ENCODE data around the gene TRIM39. TPM values are rescaled to one million over a fixed set of nuclear protein-coding genes. Genes with fewer than 3 reads are reported as not detected.
A peak's percentile ranks its signal among the peaks of the same experiment; 100 is the strongest.

The TRIM39 gene
- total and polyA plus RNA-seq, 9 of the 15 experiments (the other 6 are each of a cell fraction or from before 2014, with no cell fraction given): 5.6 to 17.7 (median 12.8) TPM

DNA sequence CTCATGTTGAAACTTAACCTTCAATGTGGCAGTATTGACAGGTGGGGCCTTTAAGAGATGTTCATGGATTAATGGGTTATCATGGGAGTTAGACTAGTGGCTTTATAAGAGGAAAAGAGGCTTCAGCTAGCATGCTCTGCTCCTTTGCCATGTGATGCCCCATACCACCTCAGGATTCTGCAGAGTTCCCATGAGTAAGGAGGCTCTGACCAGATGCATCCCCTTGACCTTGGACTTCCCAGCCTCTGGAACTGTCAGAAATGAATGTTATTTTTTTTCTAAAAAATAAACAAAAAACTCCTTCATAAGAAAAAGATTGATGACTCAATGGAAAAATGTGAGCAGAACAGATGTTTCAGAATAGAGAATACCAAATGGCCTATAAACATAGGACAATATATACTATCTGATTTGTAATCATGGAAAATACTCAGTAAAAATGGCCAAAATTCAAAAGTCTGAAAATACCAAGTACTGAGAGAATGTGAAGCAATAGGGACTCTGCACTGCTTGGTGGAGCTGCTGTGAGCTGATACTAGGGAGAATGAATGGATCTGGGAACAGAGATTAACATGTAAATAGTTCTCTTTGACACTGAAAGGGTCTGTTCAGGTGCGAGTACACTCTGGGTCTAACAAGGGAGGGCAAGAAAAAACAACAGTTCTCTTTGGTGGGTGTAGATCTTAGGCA, 7.4 kb upstream of the TRIM39 start:
- POLR2A ChIA-PET: no interaction called here

GRCh38 chr6:30321692-30322388, 4.9 kb upstream of the TRIM39 start:
- Histone ChIP-seq H3K9me1 (ENCODE audit: control insufficient read depth, insufficient read depth, low read length) (no peaks in the 10 kb centered on the region), H3K4me3 (no peak overlapping the region), H3K79me2 (ENCODE audit: control insufficient read depth, insufficient read depth, low read length) (peaks cover 98% of the 10 kb centered on the region), H3K27ac (ENCODE audit: extremely low read depth, low read depth, low read length) (no peak overlapping the region; the same call in 2 of the 3 replicates), H3K9me3 (replicated peaks; ENCODE audit: control insufficient read depth, insufficient read depth, low read depth, low read length) (no peaks in the 10 kb centered on the region), H3K9ac (ENCODE audit: insufficient read depth in 1 of 2, low read depth in 2 of 2, low read length in 2 of 2) (no peak overlapping the region), H3K4me2 (ENCODE audit: insufficient read depth, low read length) (0 out of 2 replicates have a peak overlapping the region, but pooled peaks have one; percentile 51), H3K27me3 (ENCODE audit: control insufficient read depth in 2 of 2, insufficient read depth in 2 of 2, low read length in 2 of 2) (no peaks in the 10 kb centered on the region), H4K20me1 (replicated peaks; ENCODE audit: control insufficient read depth, insufficient read depth, low read length) (peaks cover 9% of the 10 kb centered on the region), H3K36me3 (ENCODE audit: control insufficient read depth, insufficient read depth, low read length) (peaks cover 60% of the 10 kb centered on the region), H3K4me1 (replicated peaks in 1 of 2; ENCODE audit: control insufficient read depth in 2 of 2, insufficient read depth in 2 of 2, low read length in 2 of 2) (peaks cover 17 to 29% of the 10 kb centered on the region in 2 experiments), H2AFZ (ENCODE audit: low read depth, low read length) (no peak overlapping the region)
- WGBS (ENCODE audit: insufficient coverage, low coverage, missing lambda C conversion rate): 82% methylated on average over 6 of the region's 6 CpGs
- POLR2A ChIA-PET: interaction anchor here (0.7 kb wide), 1 partner anchor 13 kb away, joined by 3 read pairs; no protein-coding TSS in a partner anchor
- FAIRE-seq (no peak), DNase-seq (ENCODE audit: extremely low read depth in 1 of 4, low spot score in 3 of 4) (no peak), ATAC-seq (no peak)
- CTCF ChIA-PET (ENCODE audit: low intra/inter-chr PET ratio): no interaction called here
- intact Hi-C loops (cut with micrococcal nuclease): no loop called here
- no TSS peak for BruUV-seq (replicated peaks)
- TF ChIP-seq ATF3 (IDR thresholded peaks at IDR 0.05): peak; percentile 64
- no peak for TF ChIP-seq ATF3 (CRISPR knock-in tag; conservative IDR thresholded peaks at IDR 0.05)
- peak; percentile 60 to 80; a peak in 3 of 4 replicates for TF ChIP-seq TRIM24 (IDR thresholded peaks at IDR 0.05)
- TF ChIP-seq, protein P1, sequence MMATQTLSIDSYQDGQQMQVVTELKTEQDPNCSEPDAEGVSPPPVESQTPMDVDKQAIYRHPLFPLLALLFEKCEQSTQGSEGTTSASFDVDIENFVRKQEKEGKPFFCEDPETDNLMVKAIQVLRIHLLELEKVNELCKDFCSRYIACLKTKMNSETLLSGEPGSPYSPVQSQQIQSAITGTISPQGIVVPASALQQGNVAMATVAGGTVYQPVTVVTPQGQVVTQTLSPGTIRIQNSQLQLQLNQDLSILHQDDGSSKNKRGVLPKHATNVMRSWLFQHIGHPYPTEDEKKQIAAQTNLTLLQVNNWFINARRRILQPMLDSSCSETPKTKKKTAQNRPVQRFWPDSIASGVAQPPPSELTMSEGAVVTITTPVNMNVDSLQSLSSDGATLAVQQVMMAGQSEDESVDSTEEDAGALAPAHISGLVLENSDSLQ (IDR thresholded peaks at IDR 0.05): no peak
- peak; percentile 72 for TF ChIP-seq CEBPG (CRISPR knock-in tag; IDR thresholded peaks at IDR 0.05)
- peak in 1 of 2 experiments; percentile 89; a peak in 2 of 4 replicates for TF ChIP-seq CEBPG (tag; conservative IDR thresholded peaks at IDR 0.05 in 1 of 2, IDR thresholded peaks at IDR 0.05 in 1 of 2)
- peak; percentile 18 for TF ChIP-seq DACH1 (IDR thresholded peaks at IDR 0.05; ENCODE audit: partially characterized antibody)
- in situ Hi-C loops (cut with MboI): no loop called here

More for the DNA sequence above, 7.4 kb upstream of the TRIM39 start:
- H3K4me2 ChIP-seq (ENCODE audit: insufficient read depth, low read length): no peak overlapping the region
- no peak for FAIRE-seq
- H3K36me3 ChIP-seq (ENCODE audit: control insufficient read depth, insufficient read depth, low read length): peaks cover 78% of the 10 kb centered on the region
- WGBS (ENCODE audit: insufficient coverage, low coverage, missing lambda C conversion rate): 96% methylated on average over 1 of the region's 1 CpG
- H3K4me1 ChIP-seq (replicated peaks in 1 of 2; ENCODE audit: control insufficient read depth in 2 of 2, insufficient read depth in 2 of 2, low read length in 2 of 2): peaks cover 7 to 26% of the 10 kb centered on the region in 2 experiments
- H3K9me3 ChIP-seq (replicated peaks; ENCODE audit: control insufficient read depth, insufficient read depth, low read depth, low read length): no peaks in the 10 kb centered on the region
- H3K4me3 ChIP-seq: no peak overlapping the region
- no TSS peak for BruUV-seq (replicated peaks)
- intact Hi-C loops (cut with micrococcal nuclease): loop anchor here (5.0 kb wide), 1 partner anchor 912 kb away; no protein-coding TSS in a partner anchor
- no peaks in the 10 kb centered on the region for H3K27me3 ChIP-seq (ENCODE audit: control insufficient read depth in 2 of 2, insufficient read depth in 2 of 2, low read length in 2 of 2)
- H3K27ac ChIP-seq (ENCODE audit: extremely low read depth, low read depth, low read length): no peak overlapping the region
- peaks cover 5% of the 10 kb centered on the region; the same call in 1 of the 2 replicates for H4K20me1 ChIP-seq (replicated peaks; ENCODE audit: control insufficient read depth, insufficient read depth, low read length)
- CTCF ChIA-PET (ENCODE audit: low intra/inter-chr PET ratio): no interaction called here
- DNase-seq (ENCODE audit: extremely low read depth in 1 of 4, low spot score in 3 of 4): no peak
- TF ChIP-seq CBFA2T3 (IDR thresholded peaks at IDR 0.05) (0 out of 2 replicates have a peak, but pooled peaks have one; percentile 14), HEY1 (CRISPR knock-in tag; IDR thresholded peaks at IDR 0.05; ENCODE audit: borderline replicate concordance) (no peak)
- no peak for ATAC-seq
- no peak overlapping the region for H2AFZ ChIP-seq (ENCODE audit: low read depth, low read length)
- in situ Hi-C loops (cut with MboI): no loop called here
- peaks cover 100% of the 10 kb centered on the region for H3K79me2 ChIP-seq (ENCODE audit: control insufficient read depth, insufficient read depth, low read length)
- H3K9me1 ChIP-seq (ENCODE audit: control insufficient read depth, insufficient read depth, low read length): no peaks in the 10 kb centered on the region
- H3K9ac ChIP-seq (ENCODE audit: insufficient read depth in 1 of 2, low read depth in 2 of 2, low read length in 2 of 2): no peak overlapping the region
